PC-3 (cell line): Measurements from ENCODE around the gene GLB1L3.

Experiments used
- EZH2 ChIP-seq: fragments of 300-600 bp; sonication (generic); IDR thresholded peaks from one replicate; pipeline ENCODE4 v1.6.1; 2017; ENCODE audit warnings: antibody characterized with exemption, mild to moderate bottlenecking, low read length; ENCODE audit not compliant: unreplicated experiment
- EZH2phosphoT487 ChIP-seq: fragments of 300-600 bp; sonication (generic); IDR thresholded peaks from 2 replicates; pipeline ENCODE4 v1.6.1; 2018; ENCODE audit warnings: mild to moderate bottlenecking, antibody characterized with exemption, low read length, borderline replicate concordance
- TF ChIP-seq, protein P1 (sequence below): fragments of 300-600 bp; sonication (generic); conservative IDR thresholded peaks from 2 replicates; pipeline ENCODE4 v1.5.1; 2017; ENCODE audit warnings: antibody characterized with exemption, low read depth, mild to moderate bottlenecking, low read length

DNA sequence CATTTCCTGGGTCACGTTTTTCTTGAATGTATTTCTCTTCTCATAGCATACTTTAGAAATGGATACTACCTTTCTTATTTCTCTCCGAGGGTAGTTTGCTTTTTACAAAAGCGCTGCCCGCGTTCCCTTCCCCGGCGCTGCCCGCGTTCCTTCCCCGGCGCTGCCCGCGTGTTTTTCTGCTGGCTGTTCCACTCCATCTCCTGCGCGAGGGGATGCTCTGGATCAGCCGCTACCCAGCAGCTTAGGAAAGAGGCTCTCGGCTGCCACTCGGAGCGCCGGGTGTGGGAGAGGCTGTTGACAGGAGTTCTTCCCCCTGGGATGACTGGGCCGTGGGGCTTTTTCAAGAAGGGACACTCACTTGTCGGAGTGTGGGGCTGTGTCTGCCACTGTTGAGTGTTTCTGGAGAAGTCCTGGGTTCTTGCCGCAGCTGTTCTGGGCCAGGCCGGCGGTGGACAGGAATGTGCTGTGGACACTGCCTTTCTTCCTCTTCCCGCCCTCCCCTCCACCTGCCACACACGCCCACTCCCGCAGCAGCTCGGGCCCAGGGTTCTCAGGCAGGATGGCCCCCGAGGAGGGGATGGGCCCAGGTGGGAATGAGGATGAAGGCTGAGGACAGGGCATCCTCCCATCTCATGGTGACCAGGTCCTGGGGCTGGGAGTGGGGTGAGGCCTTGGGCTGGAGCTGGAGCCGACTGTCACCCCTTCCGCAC, 86.2 kb downstream of the GLB1L3 start:
- TF ChIP-seq, protein P1, sequence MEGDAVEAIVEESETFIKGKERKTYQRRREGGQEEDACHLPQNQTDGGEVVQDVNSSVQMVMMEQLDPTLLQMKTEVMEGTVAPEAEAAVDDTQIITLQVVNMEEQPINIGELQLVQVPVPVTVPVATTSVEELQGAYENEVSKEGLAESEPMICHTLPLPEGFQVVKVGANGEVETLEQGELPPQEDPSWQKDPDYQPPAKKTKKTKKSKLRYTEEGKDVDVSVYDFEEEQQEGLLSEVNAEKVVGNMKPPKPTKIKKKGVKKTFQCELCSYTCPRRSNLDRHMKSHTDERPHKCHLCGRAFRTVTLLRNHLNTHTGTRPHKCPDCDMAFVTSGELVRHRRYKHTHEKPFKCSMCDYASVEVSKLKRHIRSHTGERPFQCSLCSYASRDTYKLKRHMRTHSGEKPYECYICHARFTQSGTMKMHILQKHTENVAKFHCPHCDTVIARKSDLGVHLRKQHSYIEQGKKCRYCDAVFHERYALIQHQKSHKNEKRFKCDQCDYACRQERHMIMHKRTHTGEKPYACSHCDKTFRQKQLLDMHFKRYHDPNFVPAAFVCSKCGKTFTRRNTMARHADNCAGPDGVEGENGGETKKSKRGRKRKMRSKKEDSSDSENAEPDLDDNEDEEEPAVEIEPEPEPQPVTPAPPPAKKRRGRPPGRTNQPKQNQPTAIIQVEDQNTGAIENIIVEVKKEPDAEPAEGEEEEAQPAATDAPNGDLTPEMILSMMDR = no peak
- TF ChIP-seq EZH2 = no peak
- no peak for TF ChIP-seq EZH2phosphoT487
